Panc1 (cell line): ENCODE data around the gene CCDC154. TPM values are rescaled to one million over a fixed set of nuclear protein-coding genes. Genes with fewer than 3 reads are reported as not detected.

Experiments
- ATAC-seq: fragments of 200-7000 bp; cut with Tn5 transposase; 2 replicates; pipeline ENCODE4 v1.9.1; 2020; ENCODE audit warnings: mild to moderate bottlenecking, moderate library complexity
- BruUV-seq: library from RNA; stranded (reverse); fragments of 400-500 nt; replicated peaks from 2 replicates; lab custom pipeline; 2021; lab: Mats Ljungman, UMichigan
- CTCF ChIA-PET: fragments of 300-600 bp; sonication (Branson Sonifier 250); formaldehyde crosslinking; loops from one replicate; lab custom pipeline; 2022; ENCODE audit warnings: antibody characterized with exemption; lab: Charles Lee
- POLR2A ChIA-PET: fragments of 300-600 bp; sonication (Branson Sonifier 250); formaldehyde crosslinking; loops from one replicate; lab custom pipeline; 2022; ENCODE audit warnings: antibody characterized with exemption; lab: Charles Lee
- DNase-seq: peaks from one replicate; pipeline ENCODE4 v3.0.0-alpha.2; 2010; ENCODE audit warnings: low read depth, low spot score
- H3K27ac ChIP-seq: 2 replicates; pipeline ENCODE4 v1.5.1; 2011; ENCODE audit warnings: mild to moderate bottlenecking, low read length, inconsistent platforms
- H3K27me3 ChIP-seq: fragments of 200-500 bp; sonication (Bioruptor generic); 2 replicates; pipeline ENCODE4 v1.6.0; 2014; ENCODE audit warnings: low read length, inconsistent platforms; ENCODE audit not compliant: control insufficient read depth, insufficient read depth
- H3K36me3 ChIP-seq: fragments of 200-500 bp; sonication (Bioruptor generic); 2 replicates; pipeline ENCODE4 v1.5.1; 2014; ENCODE audit warnings: inconsistent platforms, mild to moderate bottlenecking, low read length, moderate library complexity; ENCODE audit not compliant: control insufficient read depth, insufficient read depth
- H3K4me1 ChIP-seq: 2 replicates; pipeline ENCODE4 v1.5.1; 2011; ENCODE audit warnings: inconsistent platforms, mild to moderate bottlenecking, low read length, moderate library complexity; ENCODE audit not compliant: control insufficient read depth, insufficient read depth
- H3K4me3 ChIP-seq, 2 experiments: 2 replicates each; pipeline ENCODE4 v1.5.1; 2011 to 2012; ENCODE audit warnings: low read depth in 2 of 2, low read length in 2 of 2, mild to moderate bottlenecking in 2 of 2, inconsistent platforms in 1 of 2, moderate library complexity in 1 of 2
- H3K9me3 ChIP-seq: fragments of 200-500 bp; sonication (Bioruptor generic); 2 replicates; pipeline ENCODE4 v1.5.1; 2014; ENCODE audit warnings: low read depth, mild to moderate bottlenecking, inconsistent platforms, low read length, moderate library complexity; ENCODE audit not compliant: control insufficient read depth, insufficient read depth
- POLR2AphosphoS5 ChIP-seq: IDR thresholded peaks from 2 replicates; pipeline ENCODE4 v1.6.1; 2012; ENCODE audit warnings: mild to moderate bottlenecking, low read depth, low read length, moderate library complexity
- SIN3A ChIP-seq: IDR thresholded peaks from 2 replicates; pipeline ENCODE4 v1.6.1; 2012; ENCODE audit warnings: low read depth, mild to moderate bottlenecking, low read length, moderate library complexity, borderline replicate concordance; ENCODE audit not compliant: insufficient read depth
- TCF7L2 ChIP-seq: IDR thresholded peaks from 2 replicates; pipeline ENCODE4 v1.6.1; 2011; ENCODE audit warnings: mild to moderate bottlenecking, low read depth, low read length, inconsistent platforms
- in situ Hi-C: cut with HindIII; loops from 2 replicates; pipeline ENCODE4 v1.10.0; 2016; ENCODE audit warnings: low sequenced_read_pairs, low pct_unique_long_range_greater_than_20kb
- intact Hi-C: fragments of 100-400 bp; cut with micrococcal nuclease; formaldehyde crosslinking; loops from one replicate; pipeline ENCODE4 v1.10.0; 2022; ENCODE audit not compliant: unreplicated experiment
- total RNA-seq: library from RNA; stranded (reverse); gene quantifications from one replicate; pipeline ENCODE4 v1.2.1, GENCODE V29; 2021; ENCODE audit not compliant: unreplicated experiment
- TF ChIP-seq, protein P1 (sequence below), 2 experiments: IDR thresholded peaks; 2 replicates each; pipeline ENCODE4 v1.6.1; 2011 to 2012; ENCODE audit warnings: low read depth in 2 of 2, control low read depth in 1 of 2, low read length in 1 of 2, mild to moderate bottlenecking in 1 of 2, moderate library complexity in 1 of 2; ENCODE audit not compliant: insufficient read depth in 1 of 2
- TF ChIP-seq, protein P2 (sequence below): fragments of 450-650 bp; IDR thresholded peaks from 2 replicates; pipeline ENCODE4 v1.5.1; 2017; ENCODE audit warnings: mild to moderate bottlenecking

Gene CCDC154
- total RNA-seq, 1 experiment from 2014 or later: 2.0 TPM

DNA sequence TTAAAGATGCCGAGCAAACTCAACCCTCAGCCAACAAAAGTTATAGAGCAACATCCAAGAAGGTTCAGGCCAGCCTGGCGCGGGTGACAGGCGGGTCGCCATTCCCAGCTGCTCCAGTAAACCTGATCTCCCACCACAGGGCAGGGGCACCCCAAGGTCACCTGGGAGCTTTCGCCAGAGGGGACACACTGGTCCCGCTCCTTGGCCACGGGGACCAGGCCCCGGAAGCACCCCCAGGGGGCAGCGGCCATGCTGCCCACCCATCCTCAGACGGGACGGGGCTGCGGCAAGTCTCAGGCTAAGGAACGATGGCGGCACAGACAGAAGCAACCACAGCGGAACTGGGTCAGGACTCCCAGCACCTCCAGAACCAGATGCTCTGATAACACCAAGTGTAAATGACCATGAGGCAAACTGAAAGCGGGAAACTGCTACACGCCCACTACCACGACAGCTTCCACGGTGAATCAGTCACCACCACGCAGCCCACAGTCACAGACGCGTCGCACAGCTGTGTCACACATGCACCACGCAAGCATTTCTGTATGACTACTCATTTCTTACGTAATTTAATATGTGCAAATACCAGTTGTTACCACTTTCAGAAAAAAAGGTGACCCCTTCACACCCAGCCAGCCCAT lies 14.1 kb upstream of the CCDC154 start:
- no peaks in the 10 kb centered on the region for H3K27me3 ChIP-seq
- no peaks in the 10 kb centered on the region for H3K4me1 ChIP-seq
- CTCF ChIA-PET: no interaction called here
- BruUV-seq: no TSS peak
- in situ Hi-C loops (no loop called here), intact Hi-C loops (no loop called here)
- no peak overlapping the region for H3K27ac ChIP-seq
- no peaks in the 10 kb centered on the region for H3K36me3 ChIP-seq
- H3K4me3 ChIP-seq: no peak overlapping the region
- no peaks in the 10 kb centered on the region for H3K9me3 ChIP-seq
- DNase-seq (no peak), ATAC-seq (no peak)
- no peak for TF ChIP-seq POLR2AphosphoS5
- TF ChIP-seq, protein P1, sequence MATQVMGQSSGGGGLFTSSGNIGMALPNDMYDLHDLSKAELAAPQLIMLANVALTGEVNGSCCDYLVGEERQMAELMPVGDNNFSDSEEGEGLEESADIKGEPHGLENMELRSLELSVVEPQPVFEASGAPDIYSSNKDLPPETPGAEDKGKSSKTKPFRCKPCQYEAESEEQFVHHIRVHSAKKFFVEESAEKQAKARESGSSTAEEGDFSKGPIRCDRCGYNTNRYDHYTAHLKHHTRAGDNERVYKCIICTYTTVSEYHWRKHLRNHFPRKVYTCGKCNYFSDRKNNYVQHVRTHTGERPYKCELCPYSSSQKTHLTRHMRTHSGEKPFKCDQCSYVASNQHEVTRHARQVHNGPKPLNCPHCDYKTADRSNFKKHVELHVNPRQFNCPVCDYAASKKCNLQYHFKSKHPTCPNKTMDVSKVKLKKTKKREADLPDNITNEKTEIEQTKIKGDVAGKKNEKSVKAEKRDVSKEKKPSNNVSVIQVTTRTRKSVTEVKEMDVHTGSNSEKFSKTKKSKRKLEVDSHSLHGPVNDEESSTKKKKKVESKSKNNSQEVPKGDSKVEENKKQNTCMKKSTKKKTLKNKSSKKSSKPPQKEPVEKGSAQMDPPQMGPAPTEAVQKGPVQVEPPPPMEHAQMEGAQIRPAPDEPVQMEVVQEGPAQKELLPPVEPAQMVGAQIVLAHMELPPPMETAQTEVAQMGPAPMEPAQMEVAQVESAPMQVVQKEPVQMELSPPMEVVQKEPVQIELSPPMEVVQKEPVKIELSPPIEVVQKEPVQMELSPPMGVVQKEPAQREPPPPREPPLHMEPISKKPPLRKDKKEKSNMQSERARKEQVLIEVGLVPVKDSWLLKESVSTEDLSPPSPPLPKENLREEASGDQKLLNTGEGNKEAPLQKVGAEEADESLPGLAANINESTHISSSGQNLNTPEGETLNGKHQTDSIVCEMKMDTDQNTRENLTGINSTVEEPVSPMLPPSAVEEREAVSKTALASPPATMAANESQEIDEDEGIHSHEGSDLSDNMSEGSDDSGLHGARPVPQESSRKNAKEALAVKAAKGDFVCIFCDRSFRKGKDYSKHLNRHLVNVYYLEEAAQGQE (IDR thresholded peaks at IDR 0.05; ENCODE audit: insufficient read depth in 1 of 2, low read depth in 2 of 2, low read length in 1 of 2): no peak
- TF ChIP-seq, protein P2, sequence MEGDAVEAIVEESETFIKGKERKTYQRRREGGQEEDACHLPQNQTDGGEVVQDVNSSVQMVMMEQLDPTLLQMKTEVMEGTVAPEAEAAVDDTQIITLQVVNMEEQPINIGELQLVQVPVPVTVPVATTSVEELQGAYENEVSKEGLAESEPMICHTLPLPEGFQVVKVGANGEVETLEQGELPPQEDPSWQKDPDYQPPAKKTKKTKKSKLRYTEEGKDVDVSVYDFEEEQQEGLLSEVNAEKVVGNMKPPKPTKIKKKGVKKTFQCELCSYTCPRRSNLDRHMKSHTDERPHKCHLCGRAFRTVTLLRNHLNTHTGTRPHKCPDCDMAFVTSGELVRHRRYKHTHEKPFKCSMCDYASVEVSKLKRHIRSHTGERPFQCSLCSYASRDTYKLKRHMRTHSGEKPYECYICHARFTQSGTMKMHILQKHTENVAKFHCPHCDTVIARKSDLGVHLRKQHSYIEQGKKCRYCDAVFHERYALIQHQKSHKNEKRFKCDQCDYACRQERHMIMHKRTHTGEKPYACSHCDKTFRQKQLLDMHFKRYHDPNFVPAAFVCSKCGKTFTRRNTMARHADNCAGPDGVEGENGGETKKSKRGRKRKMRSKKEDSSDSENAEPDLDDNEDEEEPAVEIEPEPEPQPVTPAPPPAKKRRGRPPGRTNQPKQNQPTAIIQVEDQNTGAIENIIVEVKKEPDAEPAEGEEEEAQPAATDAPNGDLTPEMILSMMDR: no peak
- TF ChIP-seq SIN3A: no peak
- TF ChIP-seq TCF7L2: no peak
- POLR2A ChIA-PET: no interaction called here

DNA sequence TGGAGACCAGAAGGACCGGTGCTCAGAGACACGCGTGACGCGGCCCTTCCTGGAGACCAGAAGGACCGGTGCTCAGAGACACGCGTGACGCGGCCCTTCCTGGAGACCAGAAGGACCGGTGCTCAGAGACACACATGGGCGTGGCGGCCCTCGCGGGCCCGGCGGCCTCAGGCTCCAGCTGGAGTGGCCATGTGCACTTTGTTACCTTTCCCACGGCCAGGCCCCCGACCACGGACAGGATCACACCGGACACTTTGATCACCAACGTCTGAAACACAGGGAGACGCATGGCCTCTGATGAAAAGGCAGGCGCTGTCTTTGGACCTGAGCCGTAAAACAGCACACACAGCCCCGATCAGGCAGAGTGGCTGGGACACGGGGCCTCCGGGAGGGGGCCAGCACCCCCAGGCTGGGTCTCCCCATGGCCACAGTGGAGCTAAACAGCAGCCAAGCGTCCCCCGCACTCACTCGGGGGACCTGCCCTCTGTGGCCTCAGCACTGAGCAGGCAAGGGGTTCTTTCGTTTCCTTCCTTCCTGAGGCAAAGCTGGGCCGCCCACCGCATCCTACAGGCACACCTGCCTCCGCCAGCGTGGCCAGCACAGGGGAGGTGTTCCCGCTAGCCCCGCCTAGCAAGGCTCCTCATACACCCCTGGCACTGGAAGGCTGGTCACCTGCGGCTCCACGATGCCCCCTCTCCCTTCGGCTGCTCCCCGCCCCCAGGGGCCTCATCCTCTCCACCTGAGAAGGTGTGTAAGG lies 13.3 kb upstream of the CCDC154 start:
- no peak overlapping the region for H3K4me3 ChIP-seq
- no TSS peak for BruUV-seq
- TF ChIP-seq TCF7L2: no peak
- TF ChIP-seq, protein P1 (IDR thresholded peaks at IDR 0.05; ENCODE audit: insufficient read depth in 1 of 2, low read depth in 2 of 2, low read length in 1 of 2): no peak
- TF ChIP-seq, protein P2: no peak
- TF ChIP-seq SIN3A: no peak
- no peak for TF ChIP-seq POLR2AphosphoS5
- CTCF ChIA-PET: no interaction called here
- no peaks in the 10 kb centered on the region for H3K27me3 ChIP-seq
- intact Hi-C loops: no loop called here
- POLR2A ChIA-PET: no interaction called here
- H3K4me1 ChIP-seq: no peaks in the 10 kb centered on the region
- no peak for DNase-seq
- no peak overlapping the region for H3K27ac ChIP-seq
- in situ Hi-C loops: no loop called here
- ATAC-seq: no peak
- no peaks in the 10 kb centered on the region for H3K9me3 ChIP-seq
- no peaks in the 10 kb centered on the region for H3K36me3 ChIP-seq
